NCI-H2196 (cell line): Measurements from ENCODE around the gene FAT4.

ENCODE experiments used
- DNase-seq: peaks from one replicate; lab custom pipeline; 2025; ENCODE audit not compliant: unreplicated experiment; lab: John Stamatoyannopoulos, UW

Gene FAT4

DNA sequence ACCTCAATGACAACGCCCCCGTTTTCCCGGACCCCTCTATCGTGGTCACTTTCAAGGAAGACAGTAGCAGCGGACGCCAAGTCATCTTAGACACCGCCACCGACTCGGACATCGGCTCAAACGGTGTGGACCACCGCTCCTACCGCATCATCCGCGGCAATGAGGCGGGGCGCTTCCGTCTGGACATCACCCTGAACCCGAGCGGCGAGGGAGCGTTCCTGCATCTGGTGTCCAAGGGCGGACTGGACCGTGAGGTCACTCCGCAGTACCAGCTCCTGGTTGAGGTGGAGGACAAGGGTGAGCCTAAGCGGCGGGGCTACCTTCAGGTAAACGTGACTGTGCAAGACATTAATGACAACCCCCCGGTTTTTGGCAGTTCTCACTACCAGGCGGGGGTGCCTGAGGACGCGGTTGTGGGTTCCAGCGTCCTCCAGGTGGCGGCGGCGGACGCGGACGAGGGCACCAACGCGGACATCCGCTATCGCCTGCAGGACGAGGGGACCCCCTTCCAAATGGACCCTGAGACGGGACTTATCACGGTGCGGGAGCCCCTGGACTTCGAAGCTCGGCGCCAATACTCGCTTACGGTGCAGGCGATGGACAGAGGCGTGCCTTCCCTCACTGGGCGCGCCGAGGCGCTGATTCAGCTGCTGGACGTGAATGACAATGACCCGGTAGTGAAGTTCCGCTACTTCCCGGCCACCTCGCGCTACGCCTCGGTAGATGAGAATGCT, 2.2 kb downstream of the FAT4 start:
- DNase-seq, result no peak

DNA sequence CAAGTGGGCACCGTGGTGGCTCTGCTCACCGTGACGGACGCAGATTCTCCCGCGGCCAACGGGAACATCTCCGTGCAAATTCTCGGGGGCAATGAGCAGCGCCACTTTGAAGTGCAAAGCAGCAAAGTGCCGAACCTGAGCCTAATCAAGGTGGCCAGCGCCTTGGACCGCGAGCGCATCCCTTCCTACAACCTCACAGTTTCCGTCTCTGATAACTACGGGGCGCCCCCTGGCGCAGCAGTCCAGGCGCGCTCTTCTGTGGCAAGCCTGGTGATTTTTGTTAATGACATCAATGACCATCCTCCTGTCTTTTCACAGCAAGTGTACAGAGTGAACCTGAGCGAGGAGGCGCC, 2.7 kb downstream of the FAT4 start:
- no peak for DNase-seq

DNA sequence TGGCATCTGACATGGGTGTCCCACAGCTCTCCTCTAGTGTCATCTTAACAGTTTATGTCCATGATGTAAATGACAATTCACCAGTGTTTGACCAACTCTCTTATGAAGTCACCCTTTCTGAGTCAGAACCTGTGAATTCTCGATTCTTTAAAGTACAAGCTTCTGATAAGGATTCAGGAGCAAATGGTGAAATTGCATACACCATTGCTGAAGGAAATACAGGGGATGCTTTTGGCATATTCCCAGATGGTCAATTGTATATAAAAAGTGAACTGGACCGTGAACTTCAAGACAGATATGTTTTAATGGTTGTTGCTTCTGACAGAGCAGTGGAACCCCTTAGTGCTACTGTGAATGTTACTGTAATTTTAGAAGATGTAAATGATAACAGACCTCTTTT, 4.6 kb downstream of the FAT4 start:
- DNase-seq, result no peak

DNA sequence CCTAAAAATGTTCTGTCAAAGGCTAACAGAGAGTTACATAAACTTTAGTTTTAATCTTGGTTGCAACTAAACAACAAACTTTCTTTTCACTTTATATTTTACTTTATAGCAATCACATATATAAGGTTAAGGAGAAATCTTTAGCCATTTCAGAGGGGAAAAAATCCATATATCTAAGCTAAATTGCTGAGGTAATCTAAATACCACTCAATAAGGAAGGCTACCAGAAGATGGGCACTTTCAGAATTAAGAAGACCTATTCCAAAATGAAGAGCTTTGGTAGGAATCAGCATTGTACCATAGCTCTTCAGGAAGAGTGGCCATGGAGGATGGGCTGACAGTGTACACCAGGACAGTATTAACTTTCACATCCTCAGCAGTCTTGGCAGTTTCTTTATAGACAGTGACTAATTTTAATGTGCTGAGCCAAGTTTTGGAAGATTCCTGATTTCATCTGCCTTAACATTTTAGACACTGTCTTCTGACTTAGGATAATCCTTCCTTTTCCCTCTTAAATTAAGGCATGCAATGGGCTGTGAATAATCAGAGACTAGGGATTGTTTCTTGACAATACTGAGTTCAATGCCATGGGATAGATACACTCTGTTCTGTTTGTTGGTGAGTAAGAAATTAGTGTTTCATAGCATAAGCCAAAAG, 7.1 kb downstream of the FAT4 start:
- no peak for DNase-seq

DNA sequence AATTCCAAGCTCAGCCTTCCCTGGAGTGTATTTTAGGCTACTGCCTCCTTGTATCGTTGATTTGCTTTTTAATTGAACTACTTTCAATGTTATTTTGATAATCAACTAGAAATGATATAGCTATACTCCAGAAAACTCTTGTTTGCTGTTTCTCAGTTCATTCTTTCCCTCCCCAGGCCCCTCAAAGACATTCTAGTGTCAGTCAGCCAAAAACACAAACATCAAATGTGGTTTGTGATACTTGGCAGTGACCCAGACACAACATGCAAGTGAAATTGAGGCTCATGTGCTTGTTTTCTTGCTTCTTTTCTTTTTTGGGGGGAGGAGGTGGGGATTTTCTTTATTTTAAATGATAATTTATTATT, 7.6 kb downstream of the FAT4 start:
- DNase-seq, result no peak

DNA sequence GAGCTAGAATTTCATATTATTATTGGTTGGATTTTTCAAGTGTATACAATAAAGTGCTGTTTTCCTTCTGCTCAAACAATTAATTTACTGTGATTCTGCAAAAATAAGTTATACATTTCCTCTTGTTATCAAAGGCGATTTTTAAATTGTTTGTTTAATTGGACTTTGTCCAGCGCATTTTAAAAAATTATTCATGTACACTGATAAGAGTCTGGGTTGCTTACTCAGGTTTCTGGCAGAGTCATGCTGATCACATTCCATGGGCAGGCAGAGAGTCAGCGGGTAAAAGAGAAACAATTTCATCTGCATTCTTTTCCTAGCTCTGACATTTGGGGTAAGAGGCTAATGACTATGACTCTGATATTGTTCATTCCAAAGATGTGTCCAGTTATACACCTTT, 8.9 kb downstream of the FAT4 start:
- no peak for DNase-seq

DNA sequence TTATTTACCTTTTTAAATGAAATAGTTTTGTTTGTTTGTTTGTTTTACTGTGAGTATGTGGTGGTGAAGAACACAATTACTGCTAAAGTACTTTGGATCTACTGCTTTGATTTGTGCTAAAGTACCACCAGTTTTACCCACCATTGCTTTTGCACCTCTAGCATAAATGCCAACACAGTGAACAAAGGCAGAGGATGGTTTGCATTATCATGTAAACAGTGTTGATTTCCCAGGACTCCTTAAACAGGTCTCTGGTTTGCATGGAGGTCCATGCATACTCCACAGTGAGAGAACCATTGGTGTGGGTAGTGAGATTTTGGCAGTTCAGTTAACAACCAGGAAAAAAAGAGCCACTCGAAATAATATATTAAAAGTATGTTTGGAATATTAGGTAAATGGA, 11.0 kb downstream of the FAT4 start:
- no peak for DNase-seq

DNA sequence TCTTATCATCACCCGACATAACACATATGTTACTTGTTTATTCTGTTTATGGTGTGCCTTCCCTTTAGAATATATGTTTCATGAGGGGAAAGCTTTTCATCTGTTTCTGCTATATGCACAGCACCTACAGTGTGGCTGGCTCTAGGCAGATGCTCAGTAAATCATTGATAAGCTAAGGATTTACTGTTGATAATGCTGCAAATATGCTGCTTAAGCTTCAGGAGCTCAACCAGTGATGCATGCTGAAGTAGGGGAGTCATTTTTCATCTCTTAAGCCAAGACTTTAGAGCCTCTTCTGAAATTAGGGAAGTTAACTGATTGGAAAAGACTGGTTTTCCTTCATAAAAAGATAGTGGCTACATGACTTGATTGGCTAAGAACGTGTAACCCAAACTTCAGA, 16.4 kb downstream of the FAT4 start:
- no peak for DNase-seq

DNA sequence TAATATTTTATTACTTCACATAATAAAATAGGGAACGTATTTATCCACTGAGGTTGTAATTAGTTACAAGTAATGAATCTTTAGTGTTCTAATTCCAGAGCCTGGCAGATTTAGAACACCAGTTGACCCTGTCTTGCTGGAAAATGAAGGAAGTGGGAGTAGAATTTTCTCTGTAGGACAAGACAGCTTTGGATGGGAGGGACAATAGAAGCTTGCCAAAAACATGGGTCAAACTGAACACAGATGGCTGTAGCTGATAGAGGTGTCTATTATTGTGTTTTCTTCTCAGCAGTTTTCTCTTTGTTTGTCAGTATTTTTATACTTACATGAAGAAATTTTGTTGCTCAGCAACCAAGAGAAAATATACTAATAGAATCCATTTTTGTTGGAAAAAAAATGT, 20.2 kb downstream of the FAT4 start:
- no peak for DNase-seq

DNA sequence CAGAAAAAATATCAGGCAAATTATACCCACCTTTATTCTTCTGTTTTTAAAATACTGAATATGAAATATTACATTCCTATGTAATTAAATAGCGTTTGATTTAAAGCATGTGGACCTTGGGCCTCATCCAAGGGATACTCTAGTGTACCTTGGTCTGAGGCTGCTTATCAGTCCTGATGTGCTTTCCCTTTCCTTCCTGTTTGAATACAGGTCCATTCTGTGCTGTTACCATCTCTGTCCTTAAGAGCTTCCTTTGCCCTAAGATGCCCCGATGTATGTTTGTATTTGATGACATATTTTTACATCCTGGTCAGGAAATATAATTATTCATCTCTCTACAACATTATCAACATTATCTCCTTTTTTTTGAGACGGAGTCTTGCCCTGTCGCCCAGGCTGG, 24.1 kb downstream of the FAT4 start:
- DNase-seq, result no peak

DNA sequence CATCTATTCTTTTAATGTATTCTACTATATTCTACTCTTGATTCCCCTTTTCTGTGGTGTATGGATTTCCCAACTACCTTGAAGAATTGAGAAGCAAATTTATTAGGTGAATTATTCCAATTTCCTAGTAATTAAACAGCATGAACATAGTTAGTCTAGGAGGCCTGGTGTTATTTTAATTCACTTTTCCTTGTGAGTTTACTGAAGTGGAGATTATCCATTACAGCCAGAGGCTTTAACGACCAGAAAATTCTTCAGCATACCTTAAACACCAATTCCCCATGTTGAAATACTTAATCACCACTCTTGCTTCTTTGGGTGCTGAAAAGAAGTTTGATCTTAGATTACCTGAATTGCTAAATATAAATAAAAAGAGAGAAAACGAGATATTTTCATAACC, 29.4 kb downstream of the FAT4 start:
- DNase-seq, result no peak

DNA sequence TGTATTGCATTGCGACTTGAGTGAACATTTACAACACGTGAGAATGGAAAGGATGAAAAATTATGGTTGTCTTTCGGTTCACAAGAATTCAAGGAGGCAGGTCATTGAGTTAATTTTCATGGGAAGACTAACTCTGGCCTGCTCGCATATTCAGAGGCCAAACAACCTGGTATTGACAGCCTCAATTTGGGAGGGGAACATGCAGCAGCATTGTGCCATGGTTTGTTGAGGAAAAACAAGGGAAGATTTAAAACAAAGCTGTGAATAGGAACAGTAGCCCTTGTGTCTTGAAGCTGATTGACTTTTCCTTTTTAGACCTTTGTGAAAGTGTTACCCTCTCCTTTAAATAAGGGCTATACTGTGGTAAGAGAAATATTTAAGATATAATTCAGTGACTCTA, 31.9 kb downstream of the FAT4 start:
- no peak for DNase-seq

DNA sequence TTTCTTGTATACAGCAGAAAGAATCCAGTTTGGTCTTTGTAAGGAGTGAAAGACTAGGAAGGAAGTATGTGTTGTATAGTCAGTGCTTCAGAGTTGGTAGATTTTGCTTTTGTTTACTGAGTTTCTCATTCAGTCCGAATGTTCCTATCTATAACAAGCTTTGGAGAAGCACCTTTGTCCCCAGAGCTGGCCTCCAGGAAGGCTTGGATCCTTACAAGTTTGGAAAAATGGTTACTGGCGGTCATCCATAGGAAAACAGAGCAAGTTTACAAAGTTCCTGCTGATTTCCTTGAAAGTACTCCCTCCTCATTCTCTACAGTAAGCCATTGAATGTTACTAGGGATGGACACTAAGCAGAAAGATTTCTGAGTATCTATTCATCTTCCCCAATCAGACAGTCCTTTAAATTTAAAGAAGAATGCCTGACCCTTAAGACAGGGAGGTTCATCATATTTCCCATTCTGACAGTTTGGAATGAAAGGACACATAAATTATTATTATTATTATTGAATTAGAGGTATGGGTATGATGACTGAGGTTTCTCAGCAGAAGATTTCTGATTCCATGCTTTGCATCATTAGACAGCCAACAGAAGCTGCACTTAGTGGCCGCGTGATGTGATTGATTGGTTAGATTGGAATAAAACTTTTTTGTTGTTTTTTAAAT, 35.8 kb downstream of the FAT4 start:
- no peak for DNase-seq

DNA sequence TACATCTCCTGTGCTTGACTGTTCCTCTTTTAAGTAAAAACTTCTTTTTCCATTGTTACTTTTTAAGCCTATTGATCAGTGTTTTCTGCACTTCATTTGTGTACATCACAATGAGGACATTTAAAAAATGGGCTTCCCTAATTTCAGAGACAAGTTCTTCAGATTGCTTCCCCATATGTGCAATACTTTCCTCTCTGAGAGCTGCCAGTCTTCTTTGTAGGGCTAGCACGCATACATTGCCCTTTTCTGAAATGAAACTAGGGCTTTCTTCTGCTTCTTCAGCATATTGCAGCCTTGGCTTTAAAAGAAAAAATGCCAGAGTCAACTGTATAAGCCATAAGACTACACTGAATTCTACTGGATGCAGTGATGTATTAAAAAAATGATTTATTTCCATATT, 37.8 kb downstream of the FAT4 start:
- DNase-seq, result no peak

DNA sequence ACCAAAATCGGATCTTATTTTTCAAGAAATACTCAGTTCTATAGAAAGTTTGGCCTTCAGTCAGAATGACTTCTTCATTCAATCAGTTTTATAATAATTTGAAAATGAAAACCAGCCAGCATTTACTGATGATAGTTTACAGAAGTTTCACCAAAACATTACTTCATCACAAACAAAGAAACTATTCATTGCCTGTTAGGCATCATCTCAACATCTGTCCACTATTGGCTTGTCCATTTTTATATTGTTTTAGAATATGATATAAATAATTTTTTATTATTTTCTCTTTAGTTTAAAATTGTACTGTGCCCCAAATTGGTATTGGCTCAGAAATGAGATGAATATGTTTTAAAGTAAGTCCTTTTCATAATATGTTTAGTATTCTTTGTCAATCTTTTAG, 38.4 kb downstream of the FAT4 start:
- DNase-seq, result no peak

DNA sequence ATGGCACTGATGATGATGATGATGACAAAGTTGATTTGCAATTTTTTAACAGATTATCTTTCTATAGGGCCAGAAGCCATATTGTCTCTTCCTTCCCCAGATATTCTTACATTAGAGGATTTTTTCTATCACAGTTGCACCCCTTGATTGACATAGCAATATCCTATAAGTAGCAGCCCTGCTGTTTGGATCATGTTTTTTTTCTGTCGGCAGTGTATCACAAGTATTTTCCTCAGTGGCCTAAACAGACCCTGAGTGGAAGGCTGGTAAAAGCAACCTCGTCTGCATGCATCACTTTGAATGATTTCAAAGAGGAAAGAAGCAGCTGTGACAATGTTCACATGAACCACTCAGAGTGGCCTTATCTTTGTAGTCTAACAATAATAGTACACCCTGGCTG, 41.0 kb downstream of the FAT4 start:
- no peak for DNase-seq

DNA sequence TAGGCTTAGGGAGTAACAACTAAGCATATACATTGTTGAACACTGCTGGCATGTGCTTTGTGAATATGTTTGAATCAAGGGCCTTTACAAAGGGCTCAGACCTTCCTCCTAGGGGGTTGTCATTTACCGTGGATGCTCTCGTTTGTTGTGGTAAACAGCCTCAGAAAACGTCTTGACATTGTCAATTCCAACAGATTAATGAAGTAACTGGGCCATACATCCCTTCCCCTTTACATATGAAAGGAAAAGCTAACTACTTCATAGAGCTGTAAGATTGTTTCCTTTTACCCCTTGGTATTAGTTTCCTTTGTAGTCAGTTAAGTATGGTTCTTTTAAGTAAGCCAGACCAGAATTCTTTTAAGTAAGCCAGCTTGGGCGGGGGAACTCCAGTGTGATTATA, 42.9 kb downstream of the FAT4 start:
- no peak for DNase-seq

DNA sequence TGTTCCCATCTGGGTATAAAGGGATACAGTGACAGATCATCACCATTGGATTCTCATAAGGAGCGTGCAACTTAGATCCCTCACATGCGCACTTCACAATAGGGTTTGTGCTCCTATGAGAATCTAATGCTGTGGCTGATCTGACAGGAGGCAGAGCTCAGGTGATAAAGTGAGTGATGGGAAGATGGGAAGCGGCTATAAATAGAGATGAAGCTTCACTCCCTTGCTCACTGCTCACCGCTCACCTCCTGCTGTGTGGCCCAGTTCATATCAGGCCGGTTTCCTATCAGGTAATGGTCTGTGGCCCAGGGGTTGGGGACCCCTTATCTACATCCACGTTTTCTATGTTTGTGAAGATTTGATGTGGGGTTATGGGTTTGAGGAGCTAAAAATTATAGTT, 43.7 kb downstream of the FAT4 start:
- no peak for DNase-seq

DNA sequence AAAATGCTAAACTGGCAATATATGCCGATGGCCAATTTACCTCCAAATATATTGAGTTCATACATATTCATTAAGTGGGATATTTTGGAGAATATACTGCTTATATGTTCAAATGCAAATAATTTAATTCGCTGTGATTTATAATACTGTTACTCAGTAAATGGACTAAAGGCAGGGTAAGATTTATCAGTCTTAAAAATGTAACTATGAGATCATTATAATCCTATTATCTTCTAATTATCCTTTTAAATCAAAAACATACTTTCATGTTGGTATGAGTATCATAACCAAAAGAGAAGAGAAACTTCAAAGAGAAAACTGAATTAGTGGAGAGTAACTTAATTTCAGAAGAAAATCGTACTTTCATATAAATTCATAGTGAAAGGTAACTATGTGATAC, 44.6 kb downstream of the FAT4 start:
- no peak for DNase-seq

DNA sequence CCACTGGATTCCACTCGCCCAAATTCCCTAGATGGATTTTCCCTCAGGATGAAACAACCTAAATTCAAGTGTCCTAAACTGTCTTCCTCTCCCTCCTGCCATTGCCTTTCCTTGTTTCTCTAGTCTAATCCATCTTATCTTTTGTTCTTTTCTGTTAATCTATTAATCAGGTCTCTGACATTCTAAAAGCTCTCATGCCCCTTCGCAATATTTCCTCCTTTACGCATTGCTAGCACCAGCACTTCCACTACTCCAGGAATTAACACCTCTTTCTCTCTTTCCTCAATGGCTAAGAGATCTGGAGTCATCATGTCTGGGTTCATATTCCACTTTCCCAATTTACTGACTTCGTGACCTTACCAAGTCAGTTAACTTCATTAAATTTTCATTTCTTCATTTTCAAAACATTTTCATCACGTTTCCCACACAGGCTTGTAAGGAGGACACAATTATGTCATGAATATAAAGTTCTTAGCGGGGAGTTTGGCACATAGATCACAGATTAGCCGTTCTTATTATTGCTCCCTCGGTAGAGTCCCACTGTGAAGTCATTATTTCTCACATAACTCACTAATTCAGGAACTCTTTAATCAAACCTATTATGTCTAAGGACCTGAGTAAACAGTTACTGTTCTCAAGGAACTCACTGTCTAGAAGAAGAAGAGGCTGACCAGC, 45.3 kb downstream of the FAT4 start:
- no peak for DNase-seq

DNA sequence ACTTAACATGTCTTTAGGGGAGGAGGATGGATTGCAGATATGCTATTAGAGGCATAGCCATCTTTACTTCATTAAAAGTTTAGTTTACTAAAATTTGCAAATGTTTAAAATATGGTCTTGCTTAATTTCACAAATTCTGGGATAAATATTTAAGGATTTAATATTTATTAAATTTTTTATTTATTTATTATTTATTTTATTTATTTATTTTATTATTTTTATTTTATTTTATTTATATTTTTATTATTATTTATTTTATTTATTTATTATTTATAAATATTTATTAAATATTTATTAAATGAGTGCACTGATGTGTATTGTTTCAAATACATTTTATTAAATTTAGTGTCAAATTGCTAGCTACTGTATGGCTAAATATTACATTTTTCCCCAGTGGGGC, 46.0 kb downstream of the FAT4 start:
- DNase-seq, result no peak
